GM13977 (cell line): ENCODE measurements around the gene MYO7B.
"Not testable (repeated sequence)": the region's sequence is repeated elsewhere in the genome, so short reads cannot be mapped to it uniquely, and the experiment has no call there.

Experiments
- DNase-seq: peaks from one replicate; pipeline ENCODE4 v3.0.0; 2012; ENCODE audit warnings: low spot score
- in situ Hi-C: fragments of 300-500 bp; cut with MboI; formaldehyde crosslinking; loops from one replicate; pipeline ENCODE4 v1.12.0; 2022; ENCODE audit warnings: low sequenced_read_pairs, low pct_unique_long_range_greater_than_20kb, mixed read lengths, inconsistent platforms; ENCODE audit not compliant: unreplicated experiment
- TF ChIP-seq, protein P1 (sequence below): IDR thresholded peaks from 2 replicates; pipeline ENCODE4 v1.5.1; 2012; ENCODE audit warnings: mild to moderate bottlenecking, control low read depth; ENCODE audit not compliant: insufficient read depth; ENCODE audit errors: extremely low read depth, missing control alignments

The MYO7B gene

DNA sequence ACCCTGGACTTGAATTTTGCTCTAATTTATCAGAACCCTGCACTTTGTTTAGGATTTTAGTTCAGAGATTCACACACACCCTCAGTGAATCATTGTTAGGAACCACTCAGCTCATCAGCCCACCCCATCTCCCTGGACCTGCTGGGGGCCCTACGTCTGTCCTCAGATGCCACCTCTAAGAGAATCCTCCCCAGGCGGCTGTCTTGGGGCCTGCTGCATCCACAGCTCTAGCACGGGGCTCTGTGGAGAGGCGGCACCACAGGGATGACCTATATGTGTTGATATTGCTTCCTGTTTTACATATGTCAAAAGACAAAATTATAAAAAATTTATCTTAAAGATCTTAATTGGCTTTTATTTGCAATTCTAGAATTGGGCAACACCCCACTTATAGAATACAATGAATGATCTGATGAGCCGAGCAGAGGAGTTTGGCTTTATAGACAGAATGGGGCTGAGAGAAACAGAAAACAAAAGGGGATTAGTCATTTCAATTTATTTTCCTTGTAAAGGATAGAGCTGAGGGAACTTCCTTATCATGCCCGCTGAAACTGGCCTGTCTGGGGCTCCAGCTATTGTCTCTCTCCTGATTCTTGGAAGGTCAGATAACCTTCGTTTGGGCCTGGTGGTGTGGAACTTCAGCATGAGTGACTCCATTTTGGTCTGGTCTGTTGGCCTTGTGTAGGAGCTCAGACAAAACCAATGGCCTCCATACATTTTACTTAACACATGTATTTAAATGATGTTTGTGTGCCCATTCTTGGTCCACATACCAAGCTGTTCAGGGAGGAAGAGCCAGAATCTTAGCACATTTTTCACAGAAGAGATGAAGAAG, 1.4 kb downstream of the MYO7B start:
- no peak for DNase-seq
- TF ChIP-seq, protein P1, sequence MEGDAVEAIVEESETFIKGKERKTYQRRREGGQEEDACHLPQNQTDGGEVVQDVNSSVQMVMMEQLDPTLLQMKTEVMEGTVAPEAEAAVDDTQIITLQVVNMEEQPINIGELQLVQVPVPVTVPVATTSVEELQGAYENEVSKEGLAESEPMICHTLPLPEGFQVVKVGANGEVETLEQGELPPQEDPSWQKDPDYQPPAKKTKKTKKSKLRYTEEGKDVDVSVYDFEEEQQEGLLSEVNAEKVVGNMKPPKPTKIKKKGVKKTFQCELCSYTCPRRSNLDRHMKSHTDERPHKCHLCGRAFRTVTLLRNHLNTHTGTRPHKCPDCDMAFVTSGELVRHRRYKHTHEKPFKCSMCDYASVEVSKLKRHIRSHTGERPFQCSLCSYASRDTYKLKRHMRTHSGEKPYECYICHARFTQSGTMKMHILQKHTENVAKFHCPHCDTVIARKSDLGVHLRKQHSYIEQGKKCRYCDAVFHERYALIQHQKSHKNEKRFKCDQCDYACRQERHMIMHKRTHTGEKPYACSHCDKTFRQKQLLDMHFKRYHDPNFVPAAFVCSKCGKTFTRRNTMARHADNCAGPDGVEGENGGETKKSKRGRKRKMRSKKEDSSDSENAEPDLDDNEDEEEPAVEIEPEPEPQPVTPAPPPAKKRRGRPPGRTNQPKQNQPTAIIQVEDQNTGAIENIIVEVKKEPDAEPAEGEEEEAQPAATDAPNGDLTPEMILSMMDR, result no peak
- in situ Hi-C loops, result no loop called here

DNA sequence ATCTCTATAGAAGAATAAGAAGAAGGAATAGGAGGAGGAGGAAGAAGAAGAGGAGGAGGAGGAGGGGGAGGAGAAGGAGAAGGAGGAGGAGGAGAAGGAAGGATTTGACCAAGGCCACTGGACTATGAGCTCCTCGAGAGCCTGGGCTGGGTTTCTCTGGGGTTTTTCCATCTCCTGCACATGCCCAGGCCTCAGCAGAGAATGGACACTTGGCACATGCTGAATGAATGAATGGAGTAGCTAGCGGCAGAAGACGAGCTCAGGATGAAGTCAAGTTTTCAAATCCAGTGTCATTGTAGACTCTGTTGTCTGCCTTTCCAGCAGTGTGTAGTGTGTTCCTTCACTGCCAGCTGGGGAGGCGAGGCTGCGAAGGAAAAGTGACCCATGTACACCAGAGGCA, 2.2 kb downstream of the MYO7B start:
- DNase-seq, result no peak
- in situ Hi-C loops, result no loop called here
- TF ChIP-seq, protein P1, result no peak

DNA sequence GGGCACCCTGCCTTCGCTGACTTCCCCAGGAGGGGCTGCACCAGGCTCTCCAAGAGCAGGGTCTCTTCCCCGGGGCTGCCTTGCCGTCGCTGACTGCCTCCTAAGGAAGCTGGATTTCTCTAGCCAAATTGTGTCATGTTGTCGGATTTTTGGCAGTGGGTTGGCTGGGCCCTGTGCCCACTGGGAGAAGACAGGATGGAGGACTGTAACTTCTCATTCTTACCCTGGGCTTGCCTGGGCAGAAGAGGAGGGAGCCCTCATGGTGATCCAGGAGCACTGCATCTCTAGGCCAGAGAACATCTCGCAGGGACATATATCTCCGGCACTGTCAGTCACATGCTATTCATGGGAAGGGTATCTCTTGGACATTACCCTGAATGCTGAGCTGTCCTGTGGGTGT, 6.3 kb downstream of the MYO7B start:
- TF ChIP-seq, protein P1, result no peak
- in situ Hi-C loops, result no loop called here
- no peak for DNase-seq

DNA sequence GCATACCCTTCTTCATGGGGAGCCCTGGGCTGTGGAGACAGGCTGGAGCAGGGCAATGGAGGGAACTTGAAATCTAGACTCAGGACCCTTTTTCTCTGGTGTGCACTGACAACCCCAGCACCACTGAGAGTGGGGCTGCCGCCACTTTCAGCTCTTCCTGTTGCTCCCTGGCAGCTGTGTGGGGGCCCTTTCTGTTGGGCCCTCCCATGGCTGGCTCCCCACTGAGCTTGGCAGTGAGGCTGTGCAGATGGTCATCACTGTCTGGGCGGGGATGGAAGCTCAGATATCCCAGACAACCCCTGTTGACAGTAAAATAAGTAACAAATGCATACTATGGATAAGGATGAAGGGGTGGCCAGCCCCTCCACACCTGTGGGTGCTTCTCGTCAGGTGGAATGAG, 6.7 kb downstream of the MYO7B start:
- DNase-seq, result no peak
- TF ChIP-seq, protein P1, result no peak
- in situ Hi-C loops, result no loop called here

DNA sequence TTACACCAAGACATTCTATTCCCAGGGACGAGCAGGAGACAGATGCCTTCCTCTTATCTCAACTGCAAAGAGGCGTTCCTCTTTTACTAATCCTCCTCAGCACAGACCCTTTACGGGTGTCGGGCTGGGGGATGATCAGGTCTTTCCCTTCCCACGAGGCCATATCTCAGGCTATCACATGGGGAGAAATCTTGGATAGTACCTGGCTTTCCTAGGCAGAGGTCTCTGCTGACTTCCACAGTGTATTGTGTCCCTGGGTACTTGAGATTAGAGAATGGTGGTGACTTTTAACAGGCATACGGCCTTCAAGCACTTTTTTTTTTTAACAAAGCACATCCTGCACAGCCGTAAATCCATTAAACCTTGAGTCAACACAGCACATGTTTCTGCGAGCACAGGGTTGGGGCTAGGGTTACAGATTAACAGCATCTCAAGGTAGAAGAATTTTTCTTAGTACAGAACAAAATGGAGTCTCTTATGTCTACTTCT, 7.6 kb downstream of the MYO7B start:
- in situ Hi-C loops, DNase-seq: not testable (repeated sequence)

DNA sequence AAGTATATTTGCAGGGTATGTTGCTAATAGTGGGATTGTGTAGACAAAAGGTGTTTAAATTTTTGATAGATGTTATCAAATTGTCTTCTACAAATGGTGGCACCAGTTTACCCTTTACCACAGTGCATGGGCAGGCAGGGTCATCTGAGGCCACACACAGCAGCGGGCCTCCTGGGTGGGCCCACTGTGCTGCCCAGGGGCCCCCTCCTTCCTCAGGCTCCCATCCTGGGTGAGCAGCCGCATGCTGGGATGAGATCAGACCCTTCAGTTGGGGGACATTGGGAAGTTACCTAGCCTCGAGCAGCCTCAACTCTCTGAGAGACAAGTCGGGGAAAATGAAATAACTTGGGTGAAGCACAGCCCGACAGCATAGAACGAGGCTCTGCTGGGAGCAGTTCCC, 9.7 kb downstream of the MYO7B start:
- TF ChIP-seq, protein P1, result no peak
- DNase-seq, result no peak
- in situ Hi-C loops, result no loop called here

DNA sequence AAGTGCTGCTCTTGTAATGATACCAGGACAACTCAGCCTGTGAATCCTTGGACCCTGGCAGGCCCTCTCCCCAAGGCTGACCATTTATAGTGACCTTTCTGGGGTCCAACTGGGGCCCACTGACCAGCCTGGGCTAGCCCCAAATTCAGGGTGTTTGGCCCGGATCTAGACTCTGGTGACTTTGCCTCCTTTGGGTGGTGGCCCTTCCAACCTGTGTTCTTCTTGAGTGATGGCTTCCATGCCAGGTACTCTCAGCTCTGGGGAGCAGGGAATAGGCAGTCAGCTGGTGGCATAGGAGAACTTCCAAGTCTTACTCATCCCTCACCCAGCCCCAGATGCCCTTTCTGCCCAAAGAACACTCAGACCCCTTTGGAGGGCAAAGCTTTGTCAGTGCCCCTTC, 10.3 kb downstream of the MYO7B start:
- TF ChIP-seq, protein P1, result no peak
- in situ Hi-C loops, result no loop called here
- no peak for DNase-seq
